ENCODE results near the gene SFT2D1. TPM values are rescaled to one million over a fixed set of nuclear protein-coding genes. Genes with fewer than 3 reads are reported as not detected.

Gene SFT2D1
- total RNA-seq, 1 experiment from 2014 or later: 65.6 TPM

GRCh38 chr6:166289207-166290060 lies 52.9 kb downstream of the SFT2D1 start:
- CTCF ChIA-PET: no interaction called here

More at GRCh38 chr6:166289207-166290060, 52.9 kb downstream of the SFT2D1 start:
- Histone ChIP-seq H2AFZ (ENCODE audit: low read depth, low read length, poor library complexity, severe bottlenecking) (no peak overlapping the region), H3K9ac (ENCODE audit: low read length) (no peak overlapping the region), H3K27ac (ENCODE audit: low read depth, low read length) (no peak overlapping the region), H3K9me2 (ENCODE audit: insufficient read depth) (no peaks in the 10 kb centered on the region), H3K4me1 (ENCODE audit: control insufficient read depth in 1 of 2, insufficient read depth in 2 of 2, low read length in 2 of 2) (no peaks in the 10 kb centered on the region), H3K36me3 (ENCODE audit: control insufficient read depth in 1 of 2, insufficient read depth in 2 of 2, low read length in 2 of 2) (no peaks in the 10 kb centered on the region; a peak in 1 of 4 replicates), H3K79me2 (ENCODE audit: insufficient read depth, low read length) (no peaks in the 10 kb centered on the region), H3K4me2 (ENCODE audit: low read length) (no peak overlapping the region), H3K9me3 (ENCODE audit: control insufficient read depth in 1 of 2, insufficient read depth in 1 of 2, low read depth in 1 of 2, low read length in 2 of 2) (no peaks in the 10 kb centered on the region), H4K20me1 (ENCODE audit: insufficient read depth) (no peaks in the 10 kb centered on the region), H3K4me3 (replicated peaks in 1 of 2; ENCODE audit: low read depth in 1 of 2, low read length in 2 of 2) (no peak overlapping the region), H3K27me3 (ENCODE audit: insufficient read depth, low read length) (peaks cover 10% of the 10 kb centered on the region)
- ATAC-seq: no peak
- no TSS peak for BruUV-seq (replicated peaks)
- RAD21 ChIA-PET (ENCODE audit: low non-redundant PET in 1 of 2, low total read pairs in 2 of 2, uncharacterized antibody in 2 of 2, unreplicated experiment in 2 of 2): no interaction called here
- no peak for DNase-seq (ENCODE audit: low read depth, low spot score)
- TF ChIP-seq YY1 (IDR thresholded peaks at IDR 0.05; ENCODE audit: extremely low read depth, insufficient replicate concordance, low read depth, low read length) (no peak), CTCF (IDR thresholded peaks at IDR 0.05 in 2 of 3, conservative IDR thresholded peaks at IDR 0.05 in 1 of 3; ENCODE audit: borderline replicate concordance in 1 of 3, insufficient read depth in 1 of 3, low read depth in 2 of 3, low read length in 2 of 3) (no peak), REST (IDR thresholded peaks at IDR 0.05; ENCODE audit: low read depth) (no peak), SRF (IDR thresholded peaks at IDR 0.05; ENCODE audit: low read depth) (no peak), RAD21 (IDR thresholded peaks at IDR 0.05; ENCODE audit: low read depth) (no peak), ZFX (IDR thresholded peaks at IDR 0.05) (no peak), EGR1 (IDR thresholded peaks at IDR 0.05; ENCODE audit: low read depth) (no peak), SP1 (IDR thresholded peaks at IDR 0.05; ENCODE audit: low read depth) (no peak), ELF1 (IDR thresholded peaks at IDR 0.05; ENCODE audit: borderline replicate concordance, low read depth) (no peak), POLR2AphosphoS5 (IDR thresholded peaks at IDR 0.05; ENCODE audit: low read depth, low read length) (no peak), CEBPB (IDR thresholded peaks at IDR 0.05; ENCODE audit: low read depth) (no peak), ATF3 (IDR thresholded peaks at IDR 0.05) (no peak), POLR2A (IDR thresholded peaks at IDR 0.05; ENCODE audit: borderline replicate concordance, extremely low read depth, insufficient read depth, insufficient read length) (no peak), EZH2phosphoT487 (IDR thresholded peaks at IDR 0.05; ENCODE audit: borderline replicate concordance) (no peak), SIN3A (IDR thresholded peaks at IDR 0.05; ENCODE audit: low read depth) (no peak), ZNF274 (IDR thresholded peaks at IDR 0.05; ENCODE audit: low read depth, low read length) (no peak)
- POLR2A ChIA-PET: no interaction called here
- intact Hi-C loops (cut with micrococcal nuclease): no loop called here

Measured in HCT116 (cell line).